ENCODE measurements around the gene PDE12. TPM values are rescaled to one million over a fixed set of nuclear protein-coding genes. Genes with fewer than 3 reads are reported as not detected.

The PDE12 gene
- total RNA-seq, 1 donor from 2014 or later, result 12.4 TPM

GRCh38 chr3:57587905-57588304 is 31.8 kb downstream of the PDE12 start:
- no peak for TF ChIP-seq CTCF (IDR thresholded peaks at IDR 0.05; ENCODE audit: borderline replicate concordance)
- peaks cover 71% of the 10 kb centered on the region for H3K4me1 ChIP-seq

DNA sequence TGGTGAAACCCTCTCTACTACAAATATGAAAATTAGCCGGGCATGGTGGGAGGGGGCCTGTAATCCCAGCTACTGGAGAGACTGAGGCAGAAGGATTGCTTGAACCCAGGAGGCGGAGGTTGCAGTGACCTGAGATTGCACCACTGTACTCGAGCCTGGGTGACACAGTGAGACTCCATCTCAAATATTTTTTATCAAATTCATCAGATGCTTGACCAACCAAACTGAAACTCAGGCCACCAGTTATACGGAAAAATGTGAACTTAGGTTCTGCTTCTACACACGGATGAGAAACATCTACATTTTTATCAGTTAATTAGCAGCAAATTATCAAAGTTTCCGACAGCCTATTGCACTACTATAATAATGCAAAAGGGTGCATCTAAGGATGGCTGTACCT is 36.2 kb downstream of the PDE12 start:
- Histone ChIP-seq H3K27me3 (ENCODE audit: low read depth) (no peaks in the 10 kb centered on the region), H3K4me1 (peaks cover 68% of the 10 kb centered on the region), H3K4me3 (no peak overlapping the region), H3K36me3 (no peaks in the 10 kb centered on the region), H3K27ac (replicated peaks) (no peak overlapping the region), H3K9me3 (replicated peaks) (no peaks in the 10 kb centered on the region)
- no peak for TF ChIP-seq CTCF (IDR thresholded peaks at IDR 0.05; ENCODE audit: borderline replicate concordance)
- intact Hi-C loops (cut with micrococcal nuclease), result no loop called here
- DNase-seq, result no peak

More at GRCh38 chr3:57587905-57588304, 31.8 kb downstream of the PDE12 start:
- no peaks in the 10 kb centered on the region for H3K9me3 ChIP-seq (replicated peaks)
- H3K36me3 ChIP-seq, result peaks cover 9% of the 10 kb centered on the region
- no peaks in the 10 kb centered on the region for H3K27me3 ChIP-seq (ENCODE audit: low read depth)
- H3K27ac ChIP-seq (replicated peaks), result no peak overlapping the region
- intact Hi-C loops (cut with micrococcal nuclease), result no loop called here
- H3K4me3 ChIP-seq, result no peak overlapping the region
- no peak for DNase-seq

DNA sequence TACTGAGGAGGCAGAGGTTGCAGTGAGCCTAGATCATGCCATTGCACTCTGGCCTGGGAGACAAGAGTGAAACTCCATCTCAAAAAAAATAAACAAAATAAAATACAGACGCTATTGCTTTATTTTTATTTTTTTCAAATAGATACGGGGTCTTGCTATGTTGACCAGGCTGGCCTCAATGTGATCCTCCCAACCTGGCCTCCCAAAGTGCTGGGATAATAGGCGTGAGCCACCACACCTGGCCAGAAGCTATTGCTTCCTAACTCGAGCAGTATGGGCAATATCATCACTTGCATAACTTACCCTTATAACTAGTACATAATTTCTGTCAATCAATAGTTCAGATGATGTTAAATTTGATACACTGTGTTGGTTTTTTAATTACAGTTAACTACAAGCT is 38.1 kb downstream of the PDE12 start:
- intact Hi-C loops (cut with micrococcal nuclease), result no loop called here
- no peak for TF ChIP-seq CTCF (IDR thresholded peaks at IDR 0.05; ENCODE audit: borderline replicate concordance)
- no peaks in the 10 kb centered on the region for H3K27me3 ChIP-seq (ENCODE audit: low read depth)
- peak overlapping the region; percentile 83 for H3K4me3 ChIP-seq
- DNase-seq, result no peak
- H3K9me3 ChIP-seq (replicated peaks), result no peaks in the 10 kb centered on the region
- H3K27ac ChIP-seq (replicated peaks), result no peak overlapping the region
- peaks cover 70% of the 10 kb centered on the region for H3K4me1 ChIP-seq
- H3K36me3 ChIP-seq, result no peaks in the 10 kb centered on the region

GRCh38 chr3:57594576-57594975 is 38.5 kb downstream of the PDE12 start:
- Histone ChIP-seq H3K4me1 (peaks cover 74% of the 10 kb centered on the region), H3K36me3 (no peaks in the 10 kb centered on the region), H3K27me3 (ENCODE audit: low read depth) (no peaks in the 10 kb centered on the region), H3K4me3 (peak overlapping the region; percentile 83), H3K9me3 (replicated peaks) (no peaks in the 10 kb centered on the region), H3K27ac (replicated peaks) (no peak overlapping the region)
- TF ChIP-seq CTCF (IDR thresholded peaks at IDR 0.05; ENCODE audit: borderline replicate concordance), result no peak
- intact Hi-C loops (cut with micrococcal nuclease), result no loop called here
- no peak for DNase-seq

- DNase-seq, result peak; percentile 83
- H3K27ac ChIP-seq (replicated peaks), result peak overlapping the region; percentile 97
These were observed 40.5 kb downstream of the PDE12 start for GRCh38 chr3:57596495-57597126.

More at GRCh38 chr3:57596495-57597126, 40.5 kb downstream of the PDE12 start:
- intact Hi-C loops (cut with micrococcal nuclease), result no loop called here
- Histone ChIP-seq H3K36me3 (no peaks in the 10 kb centered on the region), H3K4me1 (peaks cover 69% of the 10 kb centered on the region), H3K4me3 (peak overlapping the region; percentile 83), H3K9me3 (replicated peaks) (no peaks in the 10 kb centered on the region), H3K27me3 (ENCODE audit: low read depth) (no peaks in the 10 kb centered on the region)
- no peak for TF ChIP-seq CTCF (IDR thresholded peaks at IDR 0.05; ENCODE audit: borderline replicate concordance)
